Adrenal gland (tissue), 5 donors: ENCODE results near the gene MALRD1.

Source experiments
- POLR2A ChIP-seq, 2 donors: fragments of 450-650 bp; IDR thresholded peaks; one replicate each; pipeline ENCODE4 v1.6.1; 2017; ENCODE audit warnings: antibody characterized with exemption in 2 of 2, mild to moderate bottlenecking in 2 of 2, moderate library complexity in 1 of 2
- TF ChIP-seq, protein P1 (sequence below), 6 experiments: fragments of 450-650 bp in 4 of 6; fragments of 200-600 bp in 2 of 6; sonication (generic) in 1 of 6; IDR thresholded peaks; 1 replicate in 5 of 6; 2 replicates in 1 of 6; pipeline versions ENCODE4 v1.5.1 to v1.8.0; 2016 to 2021; ENCODE audit warnings: antibody characterized with exemption in 6 of 6, mild to moderate bottlenecking in 2 of 6, moderate library complexity in 1 of 6
- donor health status: DM: no; HTN: no; CAD: no.

DNA sequence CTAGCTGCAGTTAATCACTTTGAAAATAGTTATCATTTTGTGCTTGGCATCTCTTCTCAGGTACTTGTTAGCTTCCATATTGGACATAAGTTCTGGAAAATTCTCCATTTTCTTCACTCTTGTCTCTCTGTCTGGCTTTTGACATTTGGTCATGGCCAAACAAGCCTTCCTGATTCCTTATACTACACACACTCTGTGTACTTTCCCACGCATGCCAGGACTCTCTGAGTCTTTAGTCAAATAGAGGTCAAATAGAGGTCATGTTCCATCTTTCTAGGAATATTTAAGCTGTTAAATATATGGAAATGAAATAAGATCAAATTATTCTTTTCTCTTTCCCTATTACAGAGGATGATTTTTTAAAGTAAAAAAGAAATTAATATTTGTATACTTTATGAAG is 532.1 kb downstream of the MALRD1 start:
- TF ChIP-seq, protein P1, sequence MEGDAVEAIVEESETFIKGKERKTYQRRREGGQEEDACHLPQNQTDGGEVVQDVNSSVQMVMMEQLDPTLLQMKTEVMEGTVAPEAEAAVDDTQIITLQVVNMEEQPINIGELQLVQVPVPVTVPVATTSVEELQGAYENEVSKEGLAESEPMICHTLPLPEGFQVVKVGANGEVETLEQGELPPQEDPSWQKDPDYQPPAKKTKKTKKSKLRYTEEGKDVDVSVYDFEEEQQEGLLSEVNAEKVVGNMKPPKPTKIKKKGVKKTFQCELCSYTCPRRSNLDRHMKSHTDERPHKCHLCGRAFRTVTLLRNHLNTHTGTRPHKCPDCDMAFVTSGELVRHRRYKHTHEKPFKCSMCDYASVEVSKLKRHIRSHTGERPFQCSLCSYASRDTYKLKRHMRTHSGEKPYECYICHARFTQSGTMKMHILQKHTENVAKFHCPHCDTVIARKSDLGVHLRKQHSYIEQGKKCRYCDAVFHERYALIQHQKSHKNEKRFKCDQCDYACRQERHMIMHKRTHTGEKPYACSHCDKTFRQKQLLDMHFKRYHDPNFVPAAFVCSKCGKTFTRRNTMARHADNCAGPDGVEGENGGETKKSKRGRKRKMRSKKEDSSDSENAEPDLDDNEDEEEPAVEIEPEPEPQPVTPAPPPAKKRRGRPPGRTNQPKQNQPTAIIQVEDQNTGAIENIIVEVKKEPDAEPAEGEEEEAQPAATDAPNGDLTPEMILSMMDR (IDR thresholded peaks at IDR 0.05): no peak
- no peak for TF ChIP-seq POLR2A (IDR thresholded peaks at IDR 0.05)
